ENCODE results near the gene FAM81B. TPM values are rescaled to one million over a fixed set of nuclear protein-coding genes. Genes with fewer than 3 reads are reported as not detected.

The FAM81B gene
- total and polyA plus RNA-seq, 2 of the 4 experiments (the other 2 are of a cell fraction), result not detected

DNA sequence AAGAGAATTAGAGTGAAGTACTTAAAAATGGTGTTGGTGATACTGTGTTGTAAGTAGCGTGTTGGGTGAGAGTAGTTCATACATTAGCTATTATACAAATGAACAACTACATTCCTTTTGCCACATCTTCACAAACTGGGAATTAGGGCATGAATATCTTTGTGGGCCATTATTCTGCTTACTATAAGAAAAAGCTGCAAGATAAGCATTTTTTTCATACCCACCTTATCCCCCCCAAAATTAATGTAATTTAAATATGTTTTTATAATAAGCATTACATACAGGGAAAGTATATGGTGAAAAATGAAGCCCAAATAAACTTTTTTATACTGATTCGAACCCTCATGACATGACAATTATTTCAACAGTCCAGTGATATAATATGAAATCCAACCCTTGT, 69.5 kb downstream of the FAM81B start:
- Histone ChIP-seq H3K18ac (ENCODE audit: low read depth, low read length) (no peak overlapping the region), H3K36me3 (ENCODE audit: control insufficient read depth, insufficient read depth, low read length) (peaks cover 8% of the 10 kb centered on the region), H4K8ac (ENCODE audit: low read depth in 2 of 2, low read length in 2 of 2) (no peak overlapping the region), H3K56ac (ENCODE audit: extremely low read depth, insufficient read depth, low read length) (no peak overlapping the region), H2AK9ac (replicated peaks; ENCODE audit: low read depth, low read length, poor library complexity) (no peak overlapping the region), H3K23ac (ENCODE audit: low read depth, low read length) (no peak overlapping the region), H3K4ac (ENCODE audit: low read depth, low read length) (no peak overlapping the region), H4K91ac (ENCODE audit: insufficient read depth, low read depth, low read length) (no peak overlapping the region), H3K27me3 (ENCODE audit: control insufficient read depth, insufficient read depth, low read length) (no peaks in the 10 kb centered on the region), H3K79me1 (ENCODE audit: low read depth in 1 of 2, low read length in 2 of 2) (no peaks in the 10 kb centered on the region), H3K4me1 (ENCODE audit: control insufficient read depth, insufficient read depth, low read length) (no peaks in the 10 kb centered on the region), H2BK15ac (ENCODE audit: low read depth, low read length) (no peak overlapping the region), H4K5ac (ENCODE audit: low read depth, low read length) (no peak overlapping the region), H3K27ac (ENCODE audit: insufficient read depth, low read length) (no peak overlapping the region), H3K9me1 (ENCODE audit: insufficient read depth, low read length) (no peaks in the 10 kb centered on the region), H2BK5ac (ENCODE audit: low read depth, low read length, poor library complexity, severe bottlenecking) (no peak overlapping the region), H2BK20ac (ENCODE audit: low read depth, low read length) (no peak overlapping the region), H2AK5ac (ENCODE audit: low read depth, low read length) (no peak overlapping the region), H3K4me2 (ENCODE audit: low read depth, low read length) (no peak overlapping the region), H2BK120ac (ENCODE audit: low read depth, low read length) (no peak overlapping the region), H3K9ac (ENCODE audit: low read depth, low read length) (no peak overlapping the region), H2AFZ (replicated peaks; ENCODE audit: low read length, poor library complexity) (no peak overlapping the region), H3K4me3 (ENCODE audit: insufficient read depth, low read depth, low read length) (no peak overlapping the region), H4K20me1 (ENCODE audit: insufficient read depth, low read length) (no peaks in the 10 kb centered on the region), H3K14ac (replicated peaks; ENCODE audit: low read depth, low read length) (no peak overlapping the region), H3K9me3 (ENCODE audit: control insufficient read depth, insufficient read depth, low read length) (no peaks in the 10 kb centered on the region)
- ChIA-PET CTCF (no interaction called here), POLR2A (ENCODE audit: unreplicated experiment) (no interaction called here)
- intact Hi-C loops (cut with micrococcal nuclease) (no loop called here), in situ Hi-C loops (cut with MboI; ENCODE audit: low sequenced_read_pairs) (no loop called here), dilution Hi-C loops (cut with HindIII; ENCODE audit: low sequenced_read_pairs, unreplicated experiment) (no loop called here)
- DNase-seq (no peak), ATAC-seq (ENCODE audit: low read depth) (no peak)
- no TSS peak for BruUV-seq (replicated peaks)
- TF ChIP-seq MAFK (IDR thresholded peaks at IDR 0.05; ENCODE audit: low read depth, low read length) (peak; percentile 85), SMC3 (IDR thresholded peaks at IDR 0.05; ENCODE audit: low read depth, low read length) (no peak)
- TF ChIP-seq, protein P1, sequence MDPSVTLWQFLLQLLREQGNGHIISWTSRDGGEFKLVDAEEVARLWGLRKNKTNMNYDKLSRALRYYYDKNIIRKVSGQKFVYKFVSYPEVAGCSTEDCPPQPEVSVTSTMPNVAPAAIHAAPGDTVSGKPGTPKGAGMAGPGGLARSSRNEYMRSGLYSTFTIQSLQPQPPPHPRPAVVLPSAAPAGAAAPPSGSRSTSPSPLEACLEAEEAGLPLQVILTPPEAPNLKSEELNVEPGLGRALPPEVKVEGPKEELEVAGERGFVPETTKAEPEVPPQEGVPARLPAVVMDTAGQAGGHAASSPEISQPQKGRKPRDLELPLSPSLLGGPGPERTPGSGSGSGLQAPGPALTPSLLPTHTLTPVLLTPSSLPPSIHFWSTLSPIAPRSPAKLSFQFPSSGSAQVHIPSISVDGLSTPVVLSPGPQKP (IDR thresholded peaks at IDR 0.05; ENCODE audit: borderline replicate concordance, low read depth, low read length), result no peak
- 100% methylated on average over 1 of the region's 2 CpGs; no CpG with 5 or more reads in 1 of the 2 experiments for WGBS, 2 experiments (ENCODE audit: extremely low coverage in 2 of 2, insufficient read length in 1 of 2)

All from IMR-90 (cell line).